SK-N-SH treated with all-trans-retinoic acid at 6 μM for 48 hours (cell line): ENCODE measurements around the gene ZNF142.

Experiments
- ATAC-seq: fragments of 200-7000 bp; cut with Tn5 transposase; 3 replicates; pipeline ENCODE4 v1.9.1; 2020; ENCODE audit warnings: mild to moderate bottlenecking, moderate library complexity
- ARNTL ChIP-seq: fragments of 450-650 bp; formaldehyde crosslinking; IDR thresholded peaks from 2 replicates; pipeline ENCODE4 v1.5.0; 2020; ENCODE audit warnings: low read depth, mild to moderate bottlenecking, moderate library complexity, borderline replicate concordance
- BACH2 ChIP-seq: fragments of 250-450 bp; sonication (Bioruptor Pico); IDR thresholded peaks from 2 replicates; pipeline ENCODE4 v1.9.0; 2021; ENCODE audit warnings: mild to moderate bottlenecking, borderline replicate concordance
- CSDC2 ChIP-seq: fragments of 250-450 bp; sonication (Bioruptor Pico); IDR thresholded peaks from 2 replicates; pipeline ENCODE4 v1.5.0; 2020; ENCODE audit warnings: mild to moderate bottlenecking, moderate library complexity
- ESRRG ChIP-seq: fragments of 250-450 bp; sonication (Bioruptor Pico); IDR thresholded peaks from 2 replicates; pipeline ENCODE4 v1.6.1; 2021; ENCODE audit warnings: mild to moderate bottlenecking
- GLIS3 ChIP-seq: fragments of 250-450 bp; sonication (Bioruptor Pico); IDR thresholded peaks from 2 replicates; pipeline ENCODE4 v1.5.0; 2020; ENCODE audit warnings: mild to moderate bottlenecking, moderate library complexity
- OSR1 ChIP-seq: fragments of 250-450 bp; sonication (Bioruptor Pico); IDR thresholded peaks from 2 replicates; pipeline ENCODE4 v1.8.0; 2022; ENCODE audit warnings: moderate library complexity, mild to moderate bottlenecking, inconsistent platforms
- PATZ1 ChIP-seq: fragments of 250-450 bp; sonication (Bioruptor Pico); IDR thresholded peaks from 2 replicates; pipeline ENCODE4 v1.8.0; 2020; ENCODE audit warnings: mild to moderate bottlenecking, moderate library complexity, borderline replicate concordance
- POU6F1 ChIP-seq: fragments of 250-450 bp; sonication (Bioruptor Pico); IDR thresholded peaks from 2 replicates; pipeline ENCODE4 v1.8.0; 2021; ENCODE audit warnings: low read depth, mild to moderate bottlenecking, moderate library complexity, borderline replicate concordance
- PPARA ChIP-seq: fragments of 250-450 bp; sonication (Bioruptor Pico); IDR thresholded peaks from 2 replicates; pipeline ENCODE4 v1.5.0; 2020; ENCODE audit warnings: mild to moderate bottlenecking, borderline replicate concordance
- RARB ChIP-seq: fragments of 250-450 bp; sonication (Bioruptor Pico); IDR thresholded peaks from 2 replicates; pipeline ENCODE4 v1.8.0; 2021; ENCODE audit warnings: mild to moderate bottlenecking, moderate library complexity
- TOX ChIP-seq: fragments of 250-450 bp; sonication (Bioruptor Pico); IDR thresholded peaks from 2 replicates; pipeline ENCODE4 v1.8.0; 2021; ENCODE audit warnings: mild to moderate bottlenecking, moderate library complexity, borderline replicate concordance
- TSHZ2 ChIP-seq: fragments of 250-450 bp; sonication (Bioruptor Pico); IDR thresholded peaks from 2 replicates; pipeline ENCODE4 v1.5.0; 2020; ENCODE audit warnings: mild to moderate bottlenecking, moderate library complexity
- ZNF565 ChIP-seq: fragments of 450-650 bp; formaldehyde crosslinking; conservative IDR thresholded peaks from 2 replicates; pipeline ENCODE4 v1.5.0; 2020; ENCODE audit warnings: low read depth, mild to moderate bottlenecking, moderate library complexity
- ZNF70 ChIP-seq: fragments of 450-650 bp; formaldehyde crosslinking; IDR thresholded peaks from 2 replicates; pipeline ENCODE4 v1.5.0; 2020; ENCODE audit warnings: mild to moderate bottlenecking, moderate library complexity
- ZNF8 ChIP-seq: fragments of 450-650 bp; formaldehyde crosslinking; IDR thresholded peaks from 2 replicates; pipeline ENCODE4 v1.5.0; 2020; ENCODE audit warnings: mild to moderate bottlenecking, moderate library complexity
- TF ChIP-seq, protein P1 (sequence below): fragments of 250-450 bp; sonication (Bioruptor Pico); IDR thresholded peaks from 2 replicates; pipeline ENCODE4 v1.5.1; 2020; ENCODE audit warnings: low read depth, mild to moderate bottlenecking, moderate library complexity

ZNF142 gene

DNA sequence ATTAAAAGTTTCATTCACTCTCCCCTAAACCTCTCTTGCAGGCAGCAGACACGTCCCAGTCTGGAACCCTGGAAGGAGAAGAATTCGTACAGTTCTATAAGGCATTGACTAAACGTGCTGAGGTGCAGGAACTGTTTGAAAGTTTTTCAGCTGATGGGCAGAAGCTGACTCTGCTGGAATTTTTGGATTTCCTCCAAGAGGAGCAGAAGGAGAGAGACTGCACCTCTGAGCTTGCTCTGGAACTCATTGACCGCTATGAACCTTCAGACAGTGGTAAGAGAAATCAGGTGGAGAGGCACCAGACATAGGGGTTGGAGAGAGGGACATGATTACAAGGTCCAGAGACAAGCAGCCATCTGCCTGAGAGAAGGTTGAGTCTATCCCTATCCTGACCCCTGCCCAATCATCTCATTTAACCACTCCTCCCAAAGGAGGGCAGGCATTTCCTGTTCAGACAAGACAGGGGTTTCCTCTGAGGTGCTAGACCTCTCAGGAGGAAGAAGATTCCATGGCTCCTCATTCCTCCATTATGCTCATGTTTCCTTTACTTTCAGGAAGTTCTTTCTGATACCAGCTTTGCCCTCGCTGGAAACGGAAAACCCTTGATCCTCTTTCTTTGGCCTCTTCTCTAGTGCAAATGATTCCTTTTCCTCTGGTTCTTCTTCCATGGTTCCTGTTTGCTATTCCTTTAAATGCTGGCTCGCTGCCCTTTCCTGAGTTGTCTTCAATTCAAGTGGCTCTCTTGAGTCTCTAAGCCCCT is 36.6 kb downstream of the ZNF142 start:
- TF ChIP-seq PATZ1 (CRISPR knock-in tag) (no peak), ARNTL (CRISPR knock-in tag) (no peak), PPARA (no peak)
- TF ChIP-seq, all 23 proteins: peak for 0
- peak; percentile 39 for ATAC-seq

DNA sequence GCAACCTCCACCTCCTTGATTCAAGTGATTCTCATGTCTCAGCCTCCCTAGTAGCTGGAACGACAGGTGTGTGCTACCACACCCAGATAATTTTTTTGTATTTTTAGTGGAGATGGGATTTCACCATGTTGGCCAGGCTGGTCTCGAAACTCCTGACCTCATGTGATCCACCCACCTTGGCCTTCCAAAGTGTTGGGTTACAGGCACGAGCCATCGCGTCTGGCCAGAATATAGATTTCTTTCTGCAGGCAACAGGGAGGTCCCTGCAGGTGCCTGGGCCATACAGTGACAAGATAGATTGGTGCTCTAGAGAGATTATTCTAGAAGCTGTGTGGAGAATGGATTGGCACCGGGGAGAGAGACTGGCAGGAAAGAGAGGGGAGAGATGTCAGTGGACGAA is 38.4 kb downstream of the ZNF142 start:
- no peak for ATAC-seq
- no peak for TF ChIP-seq PPARA
- no peak for TF ChIP-seq BACH2
- no peak for TF ChIP-seq POU6F1 (CRISPR knock-in tag)
- TF ChIP-seq PATZ1 (CRISPR knock-in tag): no peak
- TF ChIP-seq TOX (CRISPR knock-in tag): no peak
- no peak for TF ChIP-seq CSDC2 (CRISPR knock-in tag)
- TF ChIP-seq ZNF8: no peak
- no peak for TF ChIP-seq RARB (CRISPR knock-in tag)
- TF ChIP-seq TSHZ2 (CRISPR knock-in tag): no peak
- TF ChIP-seq ARNTL (CRISPR knock-in tag): no peak
- TF ChIP-seq, all 23 proteins: peak for 0

GRCh38 chr2:218618102-218618860 is 41.1 kb downstream of the ZNF142 start:
- peak; percentile 83 for ATAC-seq
- TF ChIP-seq CSDC2 (CRISPR knock-in tag): no peak
- TF ChIP-seq GLIS3: no peak
- TF ChIP-seq ESRRG (CRISPR knock-in tag): no peak
- no peak for TF ChIP-seq OSR1
- TF ChIP-seq ZNF565: no peak
- TF ChIP-seq, protein P1, sequence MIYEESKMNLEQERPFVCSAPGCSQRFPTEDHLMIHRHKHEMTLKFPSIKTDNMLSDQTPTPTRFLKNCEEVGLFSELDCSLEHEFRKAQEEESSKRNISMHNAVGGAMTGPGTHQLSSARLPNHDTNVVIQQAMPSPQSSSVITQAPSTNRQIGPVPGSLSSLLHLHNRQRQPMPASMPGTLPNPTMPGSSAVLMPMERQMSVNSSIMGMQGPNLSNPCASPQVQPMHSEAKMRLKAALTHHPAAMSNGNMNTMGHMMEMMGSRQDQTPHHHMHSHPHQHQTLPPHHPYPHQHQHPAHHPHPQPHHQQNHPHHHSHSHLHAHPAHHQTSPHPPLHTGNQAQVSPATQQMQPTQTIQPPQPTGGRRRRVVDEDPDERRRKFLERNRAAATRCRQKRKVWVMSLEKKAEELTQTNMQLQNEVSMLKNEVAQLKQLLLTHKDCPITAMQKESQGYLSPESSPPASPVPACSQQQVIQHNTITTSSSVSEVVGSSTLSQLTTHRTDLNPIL (CRISPR knock-in tag): no peak
- no peak for TF ChIP-seq ZNF70 (CRISPR knock-in tag)
- no peak for TF ChIP-seq POU6F1 (CRISPR knock-in tag)
- no peak for TF ChIP-seq TOX (CRISPR knock-in tag)
